CD4-positive, alpha-beta T cell treated with Interleukin-21 for 1 hour (primary cell): ENCODE measurements around the gene WDR73.
"Not testable (repeated sequence)": the region's sequence is repeated elsewhere in the genome, so short reads cannot be mapped to it uniquely, and the experiment has no call there.

Experiments used
- DNase-seq: peaks from one replicate; pipeline ENCODE4 v3.0.0-alpha.2; 2020

WDR73 gene

GRCh38 chr15:84656972-84657371 is 2.9 kb upstream of the WDR73 start:
- DNase-seq = no peak

- DNase-seq = peak; percentile 79
Observed at GRCh38 chr15:84654689-84655453, 788 bp upstream of the WDR73 start.

GRCh38 chr15:84653584-84653909 is 536 bp downstream of the WDR73 start:
- no peak for DNase-seq

GRCh38 chr15:84649706-84650105 is 4.4 kb downstream of the WDR73 start:
- no peak for DNase-seq

- no peak for DNase-seq
Observed at GRCh38 chr15:84648539-84648938, 5.5 kb downstream of the WDR73 start.

GRCh38 chr15:84647726-84648125 is 6.4 kb downstream of the WDR73 start:
- DNase-seq = no peak

GRCh38 chr15:84645997-84646396 is 8.1 kb downstream of the WDR73 start:
- DNase-seq = no peak

- no peak for DNase-seq
Observed at GRCh38 chr15:84645496-84645895, 8.6 kb downstream of the WDR73 start.

GRCh38 chr15:84643838-84644237 is 10.2 kb downstream of the WDR73 start:
- DNase-seq = no peak

- not testable (repeated sequence) for DNase-seq
Observed at GRCh38 chr15:84642640-84643039, 11.4 kb downstream of the WDR73 start.

- DNase-seq = not testable (repeated sequence)
Observed at GRCh38 chr15:84641871-84642270, 12.2 kb downstream of the WDR73 start.

GRCh38 chr15:84638103-84638502 is 16.0 kb downstream of the WDR73 start:
- peak; percentile 34 for DNase-seq

GRCh38 chr15:84634228-84634837 is 19.8 kb downstream of the WDR73 start:
- no peak for DNase-seq

- peak; percentile 68 for DNase-seq
Observed at GRCh38 chr15:84633311-84634227, 20.5 kb downstream of the WDR73 start.

- no peak for DNase-seq
Observed at GRCh38 chr15:84631706-84632272, 22.3 kb downstream of the WDR73 start.

- no peak for DNase-seq
Observed at GRCh38 chr15:84629033-84629432, 25.1 kb downstream of the WDR73 start.

- no peak for DNase-seq
Observed at GRCh38 chr15:84625123-84625522, 29.0 kb downstream of the WDR73 start.

- no peak for DNase-seq
Observed at GRCh38 chr15:84624359-84624758, 29.7 kb downstream of the WDR73 start.

- no peak for DNase-seq
Observed at GRCh38 chr15:84621358-84621979, 32.6 kb downstream of the WDR73 start.

- DNase-seq = no peak
Observed at GRCh38 chr15:84620626-84621025, 33.5 kb downstream of the WDR73 start.

- DNase-seq = no peak
Observed at GRCh38 chr15:84616235-84616634, 37.8 kb downstream of the WDR73 start.

- no peak for DNase-seq
Observed at GRCh38 chr15:84611631-84612030, 42.5 kb downstream of the WDR73 start.
